ENCODE results near the gene UBR4. TPM values are rescaled to one million over a fixed set of nuclear protein-coding genes. Genes with fewer than 3 reads are reported as not detected.

The UBR4 gene
- total RNA-seq, 2 experiments from 2014 or later, result 165 to 169 TPM

DNA sequence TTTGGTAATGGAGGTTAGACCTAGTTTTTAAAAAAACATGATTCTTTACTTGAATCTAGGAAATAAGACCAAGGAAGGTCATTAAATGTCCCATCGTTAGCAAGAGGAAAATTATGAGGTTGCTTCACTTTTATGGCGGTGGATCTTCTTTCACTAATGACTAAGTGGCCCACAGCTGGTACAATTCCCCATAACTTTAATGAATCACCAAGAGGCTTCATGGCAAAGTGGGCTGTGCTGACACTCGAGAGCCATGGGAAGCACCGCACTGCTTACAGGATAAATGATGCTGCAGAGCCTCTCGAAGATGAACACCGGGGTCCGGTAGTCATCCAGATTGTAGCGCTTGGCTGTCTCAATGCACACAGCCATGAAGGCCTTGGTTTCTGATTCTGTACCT lies 108.8 kb downstream of the UBR4 start:
- Mint-ChIP-seq H3K9me3 (no peaks in the 10 kb centered on the region), H3K36me3 (ENCODE audit: low read depth) (peaks cover 51% of the 10 kb centered on the region), H3K27ac (no peak overlapping the region), H3K4me3 (no peak overlapping the region), H3K4me1 (ENCODE audit: low read depth) (no peaks in the 10 kb centered on the region), H3K27me3 (ENCODE audit: low read depth) (no peaks in the 10 kb centered on the region)
- CTCF ChIA-PET, result no interaction called here
- no peak for DNase-seq
- intact Hi-C loops (cut with micrococcal nuclease), result no loop called here

- H3K9me3 Mint-ChIP-seq, result no peaks in the 10 kb centered on the region
- H3K4me1 Mint-ChIP-seq (ENCODE audit: low read depth), result no peaks in the 10 kb centered on the region
- no peaks in the 10 kb centered on the region for H3K27me3 Mint-ChIP-seq (ENCODE audit: low read depth)
- peaks cover 54% of the 10 kb centered on the region for H3K36me3 Mint-ChIP-seq (ENCODE audit: low read depth)
- DNase-seq, result no peak
- H3K4me3 Mint-ChIP-seq, result no peak overlapping the region
- H3K27ac Mint-ChIP-seq, result no peak overlapping the region
- intact Hi-C loops (cut with micrococcal nuclease), result no loop called here
- CTCF ChIA-PET, result no interaction called here
Observed at GRCh38 chr1:19100028-19100427, 110.0 kb downstream of the UBR4 start.

DNA sequence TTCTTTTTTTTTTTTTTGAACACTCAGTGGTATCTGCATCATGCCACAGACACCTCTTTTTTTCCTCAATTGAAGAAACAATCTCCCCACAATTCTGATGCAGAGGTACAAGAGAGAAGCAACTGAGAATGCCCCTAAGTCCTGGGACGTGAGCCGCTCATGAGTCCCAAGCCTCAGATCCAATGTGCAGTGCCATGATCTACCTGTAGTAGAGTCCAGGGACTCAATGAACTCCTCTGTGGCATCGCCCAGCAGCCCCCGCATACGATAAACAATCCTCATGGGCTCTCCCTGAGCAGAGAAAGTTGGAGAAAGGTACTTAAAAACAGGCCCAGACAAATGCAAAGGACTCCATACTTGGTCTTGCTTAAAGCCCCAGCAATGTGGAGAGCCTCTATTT lies 113.1 kb downstream of the UBR4 start:
- no peak for DNase-seq
- H3K9me3 Mint-ChIP-seq, result no peaks in the 10 kb centered on the region
- no peaks in the 10 kb centered on the region for H3K27me3 Mint-ChIP-seq (ENCODE audit: low read depth)
- no peak overlapping the region for H3K4me3 Mint-ChIP-seq
- CTCF ChIA-PET, result interaction anchor here (0.7 to 1.2 kb wide), 6 partner anchors 17 to 190 kb away, joined by 3 to 4 read pairs (median 3); no protein-coding TSS in a partner anchor
- H3K36me3 Mint-ChIP-seq (ENCODE audit: low read depth), result peaks cover 60% of the 10 kb centered on the region
- intact Hi-C loops (cut with micrococcal nuclease), result loop anchor here (5.0 to 10.0 kb wide), 3 partner anchors 148 to 190 kb away; no protein-coding TSS in a partner anchor
- no peaks in the 10 kb centered on the region for H3K4me1 Mint-ChIP-seq (ENCODE audit: low read depth)
- H3K27ac Mint-ChIP-seq, result no peak overlapping the region

DNA sequence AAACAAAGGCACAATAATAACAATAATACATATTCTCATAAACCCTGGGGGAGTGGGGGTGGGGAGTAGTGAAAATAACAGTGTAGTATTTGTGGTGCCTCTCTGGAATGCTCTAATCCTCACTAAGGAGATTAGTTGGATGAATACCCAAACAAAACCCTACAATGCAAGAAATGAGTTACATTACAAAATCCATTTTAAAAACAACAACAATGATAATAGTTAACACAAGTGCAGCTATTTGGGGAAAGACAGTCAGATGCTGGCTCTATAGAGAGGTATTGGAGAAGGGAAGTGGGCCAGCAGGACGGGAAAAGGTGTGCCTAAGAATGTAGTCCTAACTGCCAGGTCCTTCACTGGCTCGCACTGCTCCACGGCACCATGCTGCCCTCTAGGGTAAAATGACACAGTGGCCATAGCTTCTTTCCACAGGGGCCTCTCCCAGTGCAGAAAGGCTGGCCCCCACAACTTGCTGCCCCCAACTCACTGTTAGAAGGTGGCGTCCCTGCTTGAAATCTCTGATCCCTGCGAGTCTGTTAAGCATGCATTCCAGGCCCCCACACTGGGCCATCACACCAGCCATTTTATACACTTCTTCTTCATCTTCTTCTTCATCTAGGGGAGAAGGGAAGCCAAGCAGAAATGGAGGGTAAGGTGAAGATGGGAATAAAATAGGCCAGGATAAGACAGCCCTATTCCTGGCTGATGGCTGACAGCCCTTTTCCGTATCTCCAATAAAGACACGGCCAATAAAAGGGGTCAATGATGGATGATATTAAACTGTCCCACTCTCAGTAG lies 113.8 kb downstream of the UBR4 start:
- peak; percentile 35 for DNase-seq
- Mint-ChIP-seq H3K27me3 (ENCODE audit: low read depth) (no peaks in the 10 kb centered on the region), H3K36me3 (ENCODE audit: low read depth) (peaks cover 59% of the 10 kb centered on the region), H3K9me3 (no peaks in the 10 kb centered on the region), H3K4me3 (no peak overlapping the region), H3K27ac (no peak overlapping the region), H3K4me1 (ENCODE audit: low read depth) (no peaks in the 10 kb centered on the region)
- intact Hi-C loops (cut with micrococcal nuclease), result loop anchor here (5.0 to 10.0 kb wide), 3 partner anchors 149 to 189 kb away; no protein-coding TSS in a partner anchor
- CTCF ChIA-PET, result interaction anchor here (0.7 to 1.4 kb wide), 7 partner anchors 9 to 212 kb away, joined by 3 to 6 read pairs (median 3); no protein-coding TSS in a partner anchor

GRCh38 chr1:19091196-19091953 lies 118.7 kb downstream of the UBR4 start:
- H3K9me3 Mint-ChIP-seq, result no peaks in the 10 kb centered on the region
- peaks cover 71% of the 10 kb centered on the region for H3K36me3 Mint-ChIP-seq (ENCODE audit: low read depth)
- peaks cover 28% of the 10 kb centered on the region for H3K4me1 Mint-ChIP-seq (ENCODE audit: low read depth)
- no peaks in the 10 kb centered on the region for H3K27me3 Mint-ChIP-seq (ENCODE audit: low read depth)
- intact Hi-C loops (cut with micrococcal nuclease), result loop anchor here (10.0 kb wide), 1 partner anchor 153 kb away; no protein-coding TSS in a partner anchor
- no peak overlapping the region for H3K27ac Mint-ChIP-seq
- no peak overlapping the region for H3K4me3 Mint-ChIP-seq
- CTCF ChIA-PET, result no interaction called here
- no peak for DNase-seq

DNA sequence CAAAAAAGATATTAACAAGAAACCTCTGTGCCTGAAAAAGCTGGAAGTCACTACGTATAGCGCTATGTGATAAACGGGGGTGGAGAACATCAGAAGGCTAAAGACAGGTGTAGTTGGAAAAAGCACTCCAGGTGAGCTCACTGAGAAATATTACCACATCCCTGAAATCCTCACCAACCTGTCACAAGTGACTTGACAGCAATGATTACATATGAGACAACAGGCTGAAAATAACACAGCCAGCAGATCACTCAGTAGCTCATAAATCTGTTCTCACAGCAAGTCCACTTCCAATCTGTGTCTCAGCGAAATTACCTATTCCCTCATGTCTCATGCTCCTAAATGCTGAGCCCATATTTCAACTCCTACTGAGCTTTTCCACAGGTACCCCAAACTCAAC lies 120.5 kb downstream of the UBR4 start:
- no peak for DNase-seq
- H3K9me3 Mint-ChIP-seq, result no peaks in the 10 kb centered on the region
- intact Hi-C loops (cut with micrococcal nuclease), result no loop called here
- peaks cover 63% of the 10 kb centered on the region for H3K36me3 Mint-ChIP-seq (ENCODE audit: low read depth)
- H3K4me3 Mint-ChIP-seq, result no peak overlapping the region
- no peaks in the 10 kb centered on the region for H3K27me3 Mint-ChIP-seq (ENCODE audit: low read depth)
- peaks cover 28% of the 10 kb centered on the region for H3K4me1 Mint-ChIP-seq (ENCODE audit: low read depth)
- CTCF ChIA-PET, result interaction anchor here (0.9 to 3.2 kb wide), 3 partner anchors 176 to 183 kb away, joined by 3 to 17 read pairs (median 4); no protein-coding TSS in a partner anchor
- no peak overlapping the region for H3K27ac Mint-ChIP-seq

- CTCF ChIA-PET, result interaction anchor here (1.0 to 3.2 kb wide), 4 partner anchors 176 to 204 kb away, joined by 3 to 17 read pairs (median 6); partner anchors contain the start of gene ALDH4A1
- peak; percentile 23 for DNase-seq
- H3K27ac Mint-ChIP-seq, result peak overlapping the region; percentile 19
- peaks cover 28% of the 10 kb centered on the region for H3K4me1 Mint-ChIP-seq (ENCODE audit: low read depth)
- H3K27me3 Mint-ChIP-seq (ENCODE audit: low read depth), result no peaks in the 10 kb centered on the region
- intact Hi-C loops (cut with micrococcal nuclease), result no loop called here
- H3K36me3 Mint-ChIP-seq (ENCODE audit: low read depth), result peaks cover 63% of the 10 kb centered on the region
- H3K4me3 Mint-ChIP-seq, result no peak overlapping the region
- no peaks in the 10 kb centered on the region for H3K9me3 Mint-ChIP-seq
Observed at GRCh38 chr1:19088717-19089442, 121.2 kb downstream of the UBR4 start.

DNA sequence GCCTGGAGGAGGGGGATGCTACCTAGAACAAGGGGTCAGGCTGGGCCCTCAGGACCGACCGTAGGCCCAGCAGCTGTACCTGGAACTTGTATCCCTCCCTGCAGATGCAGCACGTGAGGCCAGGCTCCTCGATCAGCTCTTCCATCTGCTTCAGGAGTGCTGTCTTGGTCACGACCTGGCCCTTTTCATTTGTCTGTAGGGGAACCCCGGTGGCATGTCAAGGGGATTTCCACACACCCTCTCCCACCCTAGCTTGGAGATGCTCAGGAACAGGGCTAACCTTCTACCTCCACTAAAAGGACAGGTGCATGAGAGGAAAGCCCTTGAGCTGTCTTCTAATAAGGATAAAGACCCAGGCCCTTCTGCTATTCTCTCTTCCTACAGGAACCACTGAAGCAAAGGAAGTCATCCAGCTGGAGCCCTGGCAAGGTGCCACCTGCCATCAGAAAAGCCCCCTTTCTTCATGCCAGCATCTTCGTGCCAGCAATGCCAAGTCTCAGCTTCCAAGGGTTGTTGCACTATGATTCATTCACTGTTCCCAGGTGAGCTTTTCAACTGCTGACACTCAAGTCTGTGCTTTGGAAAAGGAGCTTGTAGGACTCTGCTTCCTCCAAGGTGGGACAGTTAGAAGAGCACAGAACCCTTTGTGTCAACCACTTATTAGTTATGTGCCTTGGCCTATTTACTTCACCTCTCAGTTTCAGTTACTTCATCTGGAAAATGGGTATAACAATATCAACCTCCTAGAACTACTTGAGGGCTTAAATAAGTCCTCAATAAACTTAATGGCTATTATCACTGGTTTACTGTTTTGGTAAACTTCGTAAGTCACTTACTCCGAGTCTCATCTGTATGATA lies 122.1 kb downstream of the UBR4 start:
- H3K36me3 Mint-ChIP-seq (ENCODE audit: low read depth), result peaks cover 62% of the 10 kb centered on the region
- no peak overlapping the region for H3K4me3 Mint-ChIP-seq
- no peaks in the 10 kb centered on the region for H3K27me3 Mint-ChIP-seq (ENCODE audit: low read depth)
- intact Hi-C loops (cut with micrococcal nuclease), result no loop called here
- H3K9me3 Mint-ChIP-seq, result no peaks in the 10 kb centered on the region
- H3K4me1 Mint-ChIP-seq (ENCODE audit: low read depth), result peaks cover 28% of the 10 kb centered on the region
- peak overlapping the region; percentile 19 for H3K27ac Mint-ChIP-seq
- CTCF ChIA-PET, result interaction anchor here (0.9 to 3.2 kb wide), 5 partner anchors 13 to 204 kb away, joined by 3 to 17 read pairs (median 3); partner anchors contain the start of gene ALDH4A1
- peak; percentile 54 for DNase-seq

DNA sequence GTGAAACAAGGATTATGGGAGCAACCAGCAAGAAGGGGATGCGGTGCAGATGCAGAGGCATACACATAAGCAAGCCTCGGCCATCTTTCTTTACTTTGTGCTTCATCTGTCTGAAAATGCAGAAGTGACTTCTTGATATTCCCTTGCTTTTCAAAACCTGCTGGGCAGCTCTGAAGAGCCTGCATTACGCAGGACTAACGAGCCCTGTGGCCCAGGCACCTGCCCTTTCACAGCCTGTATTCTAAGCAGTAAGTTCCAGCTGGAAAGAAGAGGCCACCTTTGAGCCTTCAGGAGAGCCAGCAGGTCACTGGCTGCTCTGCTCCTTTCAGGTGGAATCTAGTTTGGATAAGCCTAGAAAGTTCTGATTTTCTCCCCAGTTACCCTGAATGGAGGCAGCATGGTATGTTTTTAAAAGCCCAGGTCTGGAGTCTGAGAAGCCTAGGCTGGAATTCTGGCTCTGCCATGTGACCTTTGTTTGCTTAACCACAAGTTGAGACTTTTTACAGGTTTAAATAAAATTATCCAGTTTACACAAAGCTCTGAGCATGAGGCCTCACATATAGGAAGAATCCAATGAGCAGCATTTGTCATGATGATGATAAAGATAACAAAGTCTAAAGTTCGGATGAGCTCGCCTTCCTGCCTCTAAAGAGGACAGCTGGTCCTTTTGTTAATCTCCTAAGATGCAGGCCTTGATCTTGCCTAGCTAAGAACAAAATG lies 122.9 kb downstream of the UBR4 start:
- CTCF ChIA-PET, result interaction anchor here (0.9 to 3.2 kb wide), 4 partner anchors 13 to 203 kb away, joined by 3 to 17 read pairs (median 6); no protein-coding TSS in a partner anchor
- peaks cover 60% of the 10 kb centered on the region for H3K36me3 Mint-ChIP-seq (ENCODE audit: low read depth)
- peaks cover 28% of the 10 kb centered on the region for H3K4me1 Mint-ChIP-seq (ENCODE audit: low read depth)
- no peak for DNase-seq
- H3K4me3 Mint-ChIP-seq, result no peak overlapping the region
- H3K9me3 Mint-ChIP-seq, result no peaks in the 10 kb centered on the region
- H3K27ac Mint-ChIP-seq, result peak overlapping the region; percentile 1
- intact Hi-C loops (cut with micrococcal nuclease), result no loop called here
- no peaks in the 10 kb centered on the region for H3K27me3 Mint-ChIP-seq (ENCODE audit: low read depth)

DNA sequence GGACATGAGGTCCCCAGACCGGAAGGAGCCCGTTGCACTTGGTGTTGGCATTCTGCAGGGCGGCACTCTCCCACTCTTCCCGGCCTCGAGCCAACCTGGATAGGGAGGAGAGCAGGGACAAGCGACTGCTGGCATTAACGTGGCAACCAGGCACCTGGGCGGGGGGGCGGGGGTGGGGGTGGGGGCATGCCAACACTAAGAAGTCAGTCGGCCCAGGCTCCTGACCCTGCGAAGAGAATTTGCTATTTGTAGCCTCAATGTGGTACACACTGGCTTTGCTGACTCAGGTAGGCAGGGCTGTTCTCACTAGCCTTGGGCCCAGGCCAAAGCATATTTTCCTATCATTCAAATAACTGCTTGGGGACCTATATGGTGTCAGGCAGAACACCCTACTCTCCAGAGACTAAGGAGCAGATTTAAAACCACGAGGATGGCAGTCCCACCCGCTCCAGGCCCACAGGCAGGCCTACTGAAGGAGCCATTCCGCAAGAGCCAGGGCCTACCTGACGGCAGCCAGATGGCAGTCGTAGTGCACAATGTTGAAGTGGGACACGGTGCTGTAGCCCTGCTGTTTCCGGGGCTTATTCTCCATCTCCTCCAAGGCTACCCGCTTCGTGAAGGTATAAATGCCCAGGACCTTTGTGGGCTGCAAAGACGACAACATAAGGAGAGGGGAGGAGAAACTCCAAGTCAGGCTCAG lies 123.7 kb downstream of the UBR4 start:
- no peak for DNase-seq
- no peak overlapping the region for H3K27ac Mint-ChIP-seq
- peaks cover 66% of the 10 kb centered on the region for H3K36me3 Mint-ChIP-seq (ENCODE audit: low read depth)
- no peaks in the 10 kb centered on the region for H3K9me3 Mint-ChIP-seq
- H3K4me3 Mint-ChIP-seq, result no peak overlapping the region
- H3K4me1 Mint-ChIP-seq (ENCODE audit: low read depth), result peaks cover 28% of the 10 kb centered on the region
- intact Hi-C loops (cut with micrococcal nuclease), result no loop called here
- no peaks in the 10 kb centered on the region for H3K27me3 Mint-ChIP-seq (ENCODE audit: low read depth)
- CTCF ChIA-PET, result no interaction called here
